Measurements from ENCODE around the gene HLF.

HLF gene

GRCh38 chr17:55237841-55238178 is 26.9 kb upstream of the HLF start:
- peak overlapping the region; percentile 62 for H3K4me3 ChIP-seq (replicated peaks; ENCODE audit: low read depth, low read length)
- TF ChIP-seq CTCF (IDR thresholded peaks at IDR 0.05; ENCODE audit: low read length, missing control alignments), result no peak
- DNase-seq (ENCODE audit: low read depth), result no peak

- H3K4me3 ChIP-seq (replicated peaks; ENCODE audit: low read depth, low read length), result peak overlapping the region; percentile 62
- DNase-seq (ENCODE audit: low read depth), result peak; percentile 90
- TF ChIP-seq CTCF (IDR thresholded peaks at IDR 0.05; ENCODE audit: low read length, missing control alignments), result no peak
Observed at GRCh38 chr17:55238179-55238930, 26.4 kb upstream of the HLF start.

DNA sequence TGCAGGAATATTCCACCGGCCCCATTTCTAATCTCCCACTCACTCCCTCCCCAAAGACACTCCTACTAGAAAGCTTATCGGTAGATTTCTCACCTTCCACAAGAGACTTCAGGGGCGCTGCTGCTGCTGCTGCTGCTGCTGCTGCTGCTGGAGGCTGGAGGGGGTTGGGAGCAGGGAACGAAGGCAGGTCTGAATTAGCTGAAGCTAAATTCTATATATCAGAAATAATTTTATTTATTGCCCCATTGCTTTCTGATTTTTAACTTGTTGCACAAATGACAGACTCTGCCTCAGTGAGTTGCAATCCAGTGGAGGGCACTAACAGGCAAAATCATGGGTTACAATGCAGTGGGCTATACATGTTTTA is 25.8 kb upstream of the HLF start:
- no peak for TF ChIP-seq CTCF (IDR thresholded peaks at IDR 0.05; ENCODE audit: low read length, missing control alignments)
- no peak for DNase-seq (ENCODE audit: low read depth)
- peak overlapping the region; percentile 62 for H3K4me3 ChIP-seq (replicated peaks; ENCODE audit: low read depth, low read length)

DNA sequence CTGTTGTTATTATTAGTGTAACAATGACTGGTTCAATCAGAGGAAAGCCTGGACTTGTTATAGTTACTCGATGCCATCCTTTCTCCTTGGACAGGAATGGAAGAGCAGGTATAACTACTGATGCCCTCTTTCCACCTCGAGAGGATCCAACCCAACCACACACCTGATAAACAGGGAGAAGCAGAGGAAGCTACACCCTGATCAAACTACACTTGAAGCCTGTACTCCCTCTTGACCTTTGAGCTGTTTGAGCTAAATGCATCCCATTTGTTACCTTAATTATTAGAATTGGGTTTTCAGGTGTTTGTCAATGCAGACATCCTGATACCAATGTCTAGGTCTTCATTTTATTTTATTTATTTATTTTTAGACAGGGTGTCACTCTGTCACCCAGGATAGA is 23.7 kb upstream of the HLF start:
- H3K4me3 ChIP-seq (replicated peaks; ENCODE audit: low read depth, low read length), result no peak overlapping the region
- no peak for TF ChIP-seq CTCF (IDR thresholded peaks at IDR 0.05; ENCODE audit: low read length, missing control alignments)
- DNase-seq (ENCODE audit: low read depth), result no peak

DNA sequence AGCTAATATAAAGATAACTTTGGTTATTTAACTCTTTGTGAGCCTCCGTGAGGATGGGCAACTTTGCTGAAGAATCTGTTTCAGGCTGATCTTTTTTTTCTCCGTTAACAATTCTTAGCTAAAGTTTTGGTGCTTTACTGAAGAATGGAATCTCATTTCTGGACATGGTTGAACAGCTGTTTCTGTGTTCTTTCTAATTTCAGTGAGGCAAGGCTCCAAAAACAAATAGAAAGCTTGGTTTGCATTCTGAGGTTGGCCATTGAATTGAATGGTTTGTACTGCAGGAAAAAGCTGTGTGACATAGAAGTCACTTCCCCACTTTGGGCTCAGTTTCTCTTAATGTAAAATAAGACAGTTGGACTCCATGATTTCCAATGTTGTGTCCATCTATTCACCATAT is 22.3 kb upstream of the HLF start:
- DNase-seq (ENCODE audit: low read depth), result no peak
- no peak for TF ChIP-seq CTCF (IDR thresholded peaks at IDR 0.05; ENCODE audit: low read length, missing control alignments)
- no peak overlapping the region for H3K4me3 ChIP-seq (replicated peaks; ENCODE audit: low read depth, low read length)

DNA sequence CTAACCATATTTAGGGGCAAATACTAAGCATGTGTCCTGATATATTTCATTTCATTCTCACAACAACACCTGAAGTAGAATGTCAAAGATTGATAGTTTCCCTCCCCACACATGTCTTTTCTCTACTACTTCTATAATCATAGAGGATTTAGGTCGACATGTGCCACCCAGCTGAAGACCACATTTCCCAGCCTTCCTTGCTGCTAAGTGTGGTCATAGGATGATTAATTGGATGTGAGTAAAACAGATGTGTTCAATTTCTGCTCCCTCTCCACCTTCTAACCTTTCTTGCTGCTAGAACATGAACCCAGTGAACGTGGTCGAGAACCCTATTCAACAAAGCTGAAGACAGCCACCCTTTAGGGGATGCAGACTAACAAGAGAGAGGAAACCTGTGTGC is 18.8 kb upstream of the HLF start:
- TF ChIP-seq CTCF (IDR thresholded peaks at IDR 0.05; ENCODE audit: low read length, missing control alignments), result no peak
- DNase-seq (ENCODE audit: low read depth), result no peak
- H3K4me3 ChIP-seq (replicated peaks; ENCODE audit: low read depth, low read length), result no peak overlapping the region

DNA sequence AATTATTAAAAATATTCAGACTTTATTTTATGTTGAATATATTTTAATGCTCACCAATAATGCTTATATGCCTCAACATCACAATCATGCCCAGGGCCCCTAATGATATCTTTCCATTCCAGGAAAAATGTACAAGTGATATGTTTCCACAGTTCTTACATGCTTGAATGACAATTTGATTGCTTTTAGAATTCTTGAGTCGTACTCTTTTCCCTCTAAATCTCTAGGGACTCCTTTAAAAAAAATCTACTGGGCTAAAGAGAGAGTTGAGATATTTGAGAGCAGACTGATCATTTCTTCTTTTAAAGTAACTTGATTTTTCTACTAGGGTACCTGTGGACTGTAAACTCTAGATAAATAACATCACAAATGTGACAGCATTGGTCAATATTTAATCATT is 18.2 kb upstream of the HLF start:
- no peak for TF ChIP-seq CTCF (IDR thresholded peaks at IDR 0.05; ENCODE audit: low read length, missing control alignments)
- no peak for DNase-seq (ENCODE audit: low read depth)
- no peak overlapping the region for H3K4me3 ChIP-seq (replicated peaks; ENCODE audit: low read depth, low read length)

Measured in fibroblast of pulmonary artery (primary cell).